RPMI8226 (cell line): Measurements from ENCODE around the gene ITGA5.

Source experiments
- DNase-seq: peaks from one replicate; pipeline ENCODE4 v3.0.0-alpha.2; 2015

ITGA5 gene

GRCh38 chr12:54349679-54350078, 69.4 kb downstream of the ITGA5 start:
- no peak for DNase-seq

DNA sequence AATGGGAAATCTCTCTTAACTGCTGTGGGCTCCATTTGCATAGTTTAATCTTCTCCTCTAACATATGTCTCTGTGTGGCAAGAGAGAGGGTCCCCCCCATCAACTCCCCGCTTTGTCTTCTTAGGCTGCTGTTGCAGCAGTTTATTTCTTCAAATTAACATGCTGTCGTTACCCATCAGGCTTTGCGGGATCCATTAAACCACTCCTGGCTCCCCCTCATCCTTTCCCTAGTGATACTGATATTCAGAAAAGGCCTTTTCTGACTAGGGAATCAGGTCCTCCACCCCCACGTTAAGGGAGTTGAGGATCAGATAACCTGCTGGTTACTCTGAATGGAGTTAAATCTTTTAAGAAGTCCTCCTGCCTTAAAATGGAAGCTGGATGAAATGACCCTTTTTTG, 70.0 kb downstream of the ITGA5 start:
- no peak for DNase-seq
